IPS-15b (cell line): ENCODE data around the gene FAM181A.

Experiments
- H3K27me3 ChIP-seq: one replicate; pipeline ENCODE4 v1.6.1; 2013; ENCODE audit warnings: low read length; ENCODE audit not compliant: control insufficient read depth, insufficient read depth
- H3K36me3 ChIP-seq: one replicate; pipeline ENCODE4 v1.6.1; 2013; ENCODE audit warnings: low read length; ENCODE audit not compliant: control insufficient read depth, insufficient read depth
- H3K4me1 ChIP-seq: one replicate; pipeline ENCODE4 v1.6.1; 2013; ENCODE audit warnings: mild to moderate bottlenecking, low read length; ENCODE audit not compliant: control insufficient read depth, insufficient read depth
- H3K4me3 ChIP-seq: one replicate; pipeline ENCODE4 v1.5.1; 2013; ENCODE audit warnings: low read depth, low read length
- H3K9ac ChIP-seq: one replicate; pipeline ENCODE4 v1.6.1; 2013; ENCODE audit warnings: low read depth, mild to moderate bottlenecking, low read length
- H3K9me3 ChIP-seq: one replicate; pipeline ENCODE4 v1.6.1; 2013; ENCODE audit warnings: mild to moderate bottlenecking, low read length; ENCODE audit not compliant: control insufficient read depth, insufficient read depth

FAM181A gene

DNA sequence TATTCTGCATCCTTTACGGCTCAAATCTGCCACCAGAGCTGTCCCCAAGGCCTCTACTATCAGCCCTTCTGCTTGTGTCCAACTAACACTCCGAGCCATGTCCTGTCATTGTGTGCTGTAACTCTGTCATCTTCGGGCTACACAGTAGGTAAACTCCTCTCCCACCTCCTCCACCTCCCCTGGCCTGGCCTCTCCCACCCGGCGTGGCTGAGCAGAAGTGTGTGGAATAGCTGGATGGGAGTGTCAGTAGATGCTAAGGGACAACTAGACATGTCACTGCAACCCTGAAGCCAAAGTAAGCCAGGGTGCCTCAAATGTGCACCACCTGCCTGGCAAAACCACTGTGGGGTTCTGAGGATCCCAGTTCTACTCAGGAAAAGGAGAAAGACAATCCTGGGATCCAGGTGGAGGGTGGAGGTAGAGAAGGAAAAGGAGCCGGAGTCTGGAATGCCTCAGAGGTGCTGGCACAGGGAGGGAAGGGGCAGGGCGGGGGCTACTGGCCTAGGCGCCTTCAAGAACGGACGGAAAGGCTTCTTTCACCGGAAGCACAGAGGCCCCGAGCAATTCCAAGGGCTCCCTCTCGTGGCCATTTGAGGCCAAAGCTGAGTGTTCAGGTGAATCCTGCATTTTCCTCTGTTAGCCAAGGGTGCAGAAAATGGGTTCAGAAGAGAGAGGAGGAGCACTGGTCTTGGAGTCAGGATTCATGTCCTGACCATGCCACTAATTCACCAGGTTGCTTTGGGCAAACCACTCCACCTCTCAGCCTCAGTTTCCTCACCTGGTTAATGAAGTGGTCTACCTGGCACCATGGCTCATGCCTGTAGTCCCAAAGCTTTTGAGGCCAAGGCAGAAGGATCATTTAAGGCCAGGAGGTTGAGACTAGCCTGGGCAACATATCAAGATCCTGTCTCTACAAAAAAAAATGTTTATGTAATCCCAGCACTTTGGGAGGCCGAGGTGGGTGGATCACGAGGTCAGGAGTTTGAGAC, 20.5 kb upstream of the FAM181A start:
- Histone ChIP-seq H3K27me3 (no peaks in the 10 kb centered on the region), H3K4me1 (no peaks in the 10 kb centered on the region), H3K9ac (no peak overlapping the region), H3K4me3 (no peak overlapping the region), H3K36me3 (no peaks in the 10 kb centered on the region), H3K9me3 (no peaks in the 10 kb centered on the region)

DNA sequence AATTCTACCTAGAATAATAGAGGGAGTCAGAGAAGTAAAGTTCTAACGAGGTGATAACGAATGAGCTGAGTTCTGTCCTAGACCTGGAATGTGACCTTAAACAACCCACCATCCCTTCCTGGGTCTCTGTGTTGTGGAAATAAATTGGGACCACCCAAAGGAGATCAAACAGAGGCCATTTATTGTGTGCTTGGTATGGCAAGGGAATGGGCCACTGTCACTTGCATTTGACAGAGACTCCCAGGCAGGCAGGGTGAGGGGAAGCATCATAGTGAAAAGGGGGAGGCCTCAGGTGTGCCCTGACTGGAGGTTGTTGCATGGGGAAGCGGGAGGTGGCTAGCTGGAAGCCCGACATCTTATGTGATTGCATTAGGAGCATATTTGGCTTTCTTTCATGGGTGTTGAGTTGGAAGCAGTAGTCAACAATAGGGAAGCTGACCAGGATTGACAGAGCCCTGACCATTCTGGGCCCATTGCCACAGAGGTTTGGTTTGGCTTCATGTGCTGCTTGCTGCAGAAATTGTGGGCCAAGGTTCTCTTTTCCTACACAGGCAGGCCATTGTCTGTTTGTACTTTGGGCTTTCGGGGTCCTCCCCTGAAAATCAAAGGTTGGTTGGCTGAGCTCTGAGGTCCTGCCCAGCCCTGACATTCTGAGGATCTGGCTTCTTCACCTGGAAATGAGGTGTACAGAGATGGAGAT, 17.6 kb upstream of the FAM181A start:
- no peak overlapping the region for H3K4me3 ChIP-seq
- no peaks in the 10 kb centered on the region for H3K27me3 ChIP-seq
- H3K4me1 ChIP-seq = no peaks in the 10 kb centered on the region
- H3K9me3 ChIP-seq = no peaks in the 10 kb centered on the region
- no peak overlapping the region for H3K9ac ChIP-seq
- no peaks in the 10 kb centered on the region for H3K36me3 ChIP-seq

DNA sequence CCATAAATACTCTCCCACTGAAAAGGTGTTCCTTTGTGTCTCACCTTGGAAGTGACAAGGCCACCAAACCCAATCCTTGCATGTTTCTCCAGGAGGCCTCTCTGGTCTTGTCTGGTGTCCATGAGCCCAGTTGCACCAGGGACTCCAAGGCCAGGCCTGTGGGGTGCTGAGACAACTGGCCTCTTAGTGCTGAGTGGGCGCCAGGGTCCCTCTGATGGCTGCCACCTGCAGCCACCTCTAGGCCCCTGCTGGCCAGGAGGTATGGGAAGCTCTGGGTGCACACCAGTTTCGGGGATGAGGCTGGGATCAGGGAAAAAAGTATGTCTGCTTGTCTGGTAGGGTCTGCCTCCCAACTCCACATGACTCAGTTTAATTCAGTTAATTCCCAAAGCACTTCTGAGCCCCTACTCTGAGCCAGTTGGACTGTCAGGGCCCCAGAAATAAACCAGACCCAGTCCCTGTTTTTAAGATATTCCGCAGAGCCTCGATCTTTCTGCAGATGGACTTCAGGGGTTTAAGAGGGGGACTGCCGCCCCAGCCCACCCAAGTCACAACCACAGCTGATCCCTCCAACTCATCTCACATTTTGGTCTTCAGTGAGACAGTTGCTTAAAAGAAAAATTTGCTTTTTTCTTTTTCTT, 15.0 kb upstream of the FAM181A start:
- Histone ChIP-seq H3K4me1 (no peaks in the 10 kb centered on the region), H3K36me3 (no peaks in the 10 kb centered on the region), H3K4me3 (no peak overlapping the region), H3K9ac (no peak overlapping the region), H3K9me3 (no peaks in the 10 kb centered on the region), H3K27me3 (no peaks in the 10 kb centered on the region)

DNA sequence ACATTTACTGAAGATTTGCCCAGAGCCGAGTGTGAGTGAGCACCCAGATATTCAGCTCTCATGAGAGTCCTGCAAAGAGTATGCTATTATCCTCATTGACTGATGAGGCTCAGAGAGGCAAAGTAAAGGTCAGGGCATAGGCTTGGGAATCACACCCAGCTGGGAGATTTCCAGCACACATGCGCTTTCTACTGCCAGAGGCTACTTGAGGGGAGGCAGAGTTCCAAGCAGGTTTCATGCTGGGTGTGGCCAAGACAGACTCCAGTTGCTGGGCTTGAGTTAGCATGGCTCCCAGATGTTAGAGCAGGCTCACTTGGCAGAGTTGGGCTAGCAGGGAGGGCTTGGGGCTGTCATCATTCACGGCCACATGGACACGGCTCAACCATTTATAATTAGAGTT, 14.4 kb upstream of the FAM181A start:
- Histone ChIP-seq H3K9me3 (no peaks in the 10 kb centered on the region), H3K4me1 (no peaks in the 10 kb centered on the region), H3K27me3 (no peaks in the 10 kb centered on the region)

DNA sequence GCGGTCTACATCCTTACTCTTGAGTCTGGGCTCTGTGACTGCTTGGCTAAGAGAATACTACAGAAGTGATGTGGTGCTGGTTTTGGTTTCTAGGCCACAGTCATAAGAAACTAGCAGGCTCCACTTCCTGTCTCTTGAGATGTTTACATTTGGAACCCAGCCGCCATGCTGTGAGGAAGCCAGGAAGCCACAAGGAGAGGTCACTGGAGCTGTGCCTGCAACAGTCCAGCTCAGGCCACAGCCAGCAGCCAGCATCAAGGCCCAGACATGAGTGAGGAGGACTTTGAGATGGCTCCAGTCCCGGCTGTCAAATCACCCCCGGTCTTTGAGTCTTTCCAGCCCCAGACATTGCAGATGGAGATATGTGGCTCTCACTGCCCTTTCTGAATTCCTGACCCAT, 12.9 kb upstream of the FAM181A start:
- no peaks in the 10 kb centered on the region for H3K27me3 ChIP-seq
- H3K4me1 ChIP-seq = no peaks in the 10 kb centered on the region
- H3K9me3 ChIP-seq = no peaks in the 10 kb centered on the region
- no peak overlapping the region for H3K4me3 ChIP-seq
- H3K36me3 ChIP-seq = no peaks in the 10 kb centered on the region
- H3K9ac ChIP-seq = no peak overlapping the region

More for the DNA sequence above, 14.4 kb upstream of the FAM181A start:
- no peaks in the 10 kb centered on the region for H3K36me3 ChIP-seq
- H3K9ac ChIP-seq = no peak overlapping the region
- no peak overlapping the region for H3K4me3 ChIP-seq

DNA sequence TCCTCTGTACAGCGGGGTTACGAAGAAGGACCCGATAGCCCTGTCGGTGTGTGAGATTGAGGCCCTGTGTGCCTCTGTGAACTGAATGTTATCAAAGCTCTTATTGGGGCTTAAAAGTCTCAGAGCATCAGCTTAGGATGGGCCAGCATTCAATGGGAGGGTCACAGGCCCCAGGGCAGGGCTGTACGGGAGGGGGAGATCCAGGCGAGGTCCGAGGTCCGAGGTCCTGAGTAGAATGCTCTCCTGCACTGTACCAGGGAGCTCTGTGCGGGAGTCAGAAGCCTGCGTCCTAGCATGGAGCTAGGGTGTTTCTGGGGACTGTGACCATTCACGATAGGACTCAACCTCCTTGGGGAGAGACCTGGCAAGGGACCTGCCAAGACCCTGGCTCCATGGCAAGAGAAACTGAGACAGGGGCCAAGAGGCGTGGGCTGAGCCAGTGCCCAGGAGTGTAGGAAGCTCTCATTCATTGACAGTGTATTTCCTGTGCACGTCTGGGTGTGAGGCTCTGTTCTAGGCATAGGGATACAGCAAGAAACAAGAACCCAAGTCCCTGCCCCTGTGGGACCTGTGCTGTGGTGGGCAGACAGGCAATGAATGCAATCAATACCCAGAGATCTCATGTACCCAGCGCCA, 12.0 kb upstream of the FAM181A start:
- Histone ChIP-seq H3K9ac (no peak overlapping the region), H3K27me3 (no peaks in the 10 kb centered on the region), H3K9me3 (no peaks in the 10 kb centered on the region), H3K4me1 (no peaks in the 10 kb centered on the region), H3K4me3 (no peak overlapping the region), H3K36me3 (no peaks in the 10 kb centered on the region)

DNA sequence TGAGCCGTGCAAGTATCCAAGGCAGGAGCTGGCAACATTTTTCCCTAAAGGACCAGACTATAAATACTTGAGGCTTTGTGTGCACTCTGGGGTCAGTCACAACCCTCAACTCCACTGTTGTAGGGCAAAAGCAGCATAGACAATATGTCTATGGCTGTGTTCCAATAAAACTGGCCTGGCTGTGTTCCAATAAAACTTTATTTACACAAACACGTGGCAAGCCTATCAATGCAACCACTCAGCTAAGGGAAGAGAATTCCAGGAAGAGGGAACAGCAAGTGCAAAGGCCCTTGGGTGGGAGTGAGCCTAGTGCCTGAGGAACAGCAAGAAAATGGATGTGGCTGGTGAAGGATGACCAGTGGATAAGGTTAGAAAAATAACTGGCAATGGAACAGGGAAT, 11.3 kb upstream of the FAM181A start:
- Histone ChIP-seq H3K4me1 (no peaks in the 10 kb centered on the region), H3K36me3 (no peaks in the 10 kb centered on the region), H3K9me3 (no peaks in the 10 kb centered on the region), H3K27me3 (no peaks in the 10 kb centered on the region), H3K9ac (no peak overlapping the region), H3K4me3 (no peak overlapping the region)

DNA sequence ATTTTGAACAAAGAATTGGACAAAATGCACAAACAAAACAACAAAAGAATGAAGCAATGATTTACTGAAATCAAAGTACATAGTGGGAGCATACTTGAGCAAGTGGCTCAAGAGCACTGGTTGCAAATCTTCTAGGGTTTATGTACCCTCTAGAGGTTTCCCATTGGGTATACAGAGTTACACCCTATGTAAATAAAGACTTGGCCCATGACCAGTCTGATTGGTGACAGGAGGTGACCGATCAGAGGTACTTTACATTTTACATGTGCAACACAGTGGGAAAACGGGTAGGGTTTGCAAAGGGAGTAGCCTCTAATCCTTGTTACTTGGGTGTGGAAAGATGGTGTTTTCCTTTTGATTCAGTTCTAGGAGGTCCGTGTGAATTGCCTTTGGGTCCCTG, 10.6 kb upstream of the FAM181A start:
- Histone ChIP-seq H3K9ac (no peak overlapping the region), H3K36me3 (no peaks in the 10 kb centered on the region), H3K27me3 (no peaks in the 10 kb centered on the region), H3K4me1 (no peaks in the 10 kb centered on the region), H3K9me3 (no peaks in the 10 kb centered on the region), H3K4me3 (no peak overlapping the region)

DNA sequence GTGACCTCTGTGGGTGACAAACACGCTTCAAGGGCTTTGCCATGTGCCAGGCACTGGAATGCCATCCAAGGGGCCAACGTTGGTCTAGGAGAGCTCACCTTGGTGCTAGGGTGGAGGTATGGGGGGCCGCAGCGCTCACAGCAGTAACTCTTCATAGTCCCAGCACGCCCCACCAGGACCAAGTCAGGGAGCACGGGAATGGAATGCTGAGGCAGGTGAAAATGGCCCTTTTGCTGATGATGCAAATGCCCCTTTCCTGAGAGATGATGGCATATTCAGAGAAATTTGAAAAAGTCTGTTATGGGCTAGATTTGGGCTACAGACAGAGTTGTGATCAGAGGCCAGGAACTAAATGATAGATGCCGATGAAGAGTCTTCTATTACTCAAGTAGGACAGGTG, 10.0 kb upstream of the FAM181A start:
- H3K4me3 ChIP-seq = no peak overlapping the region
- H3K27me3 ChIP-seq = no peaks in the 10 kb centered on the region
- no peaks in the 10 kb centered on the region for H3K9me3 ChIP-seq
- no peaks in the 10 kb centered on the region for H3K36me3 ChIP-seq
- no peaks in the 10 kb centered on the region for H3K4me1 ChIP-seq
- no peak overlapping the region for H3K9ac ChIP-seq

DNA sequence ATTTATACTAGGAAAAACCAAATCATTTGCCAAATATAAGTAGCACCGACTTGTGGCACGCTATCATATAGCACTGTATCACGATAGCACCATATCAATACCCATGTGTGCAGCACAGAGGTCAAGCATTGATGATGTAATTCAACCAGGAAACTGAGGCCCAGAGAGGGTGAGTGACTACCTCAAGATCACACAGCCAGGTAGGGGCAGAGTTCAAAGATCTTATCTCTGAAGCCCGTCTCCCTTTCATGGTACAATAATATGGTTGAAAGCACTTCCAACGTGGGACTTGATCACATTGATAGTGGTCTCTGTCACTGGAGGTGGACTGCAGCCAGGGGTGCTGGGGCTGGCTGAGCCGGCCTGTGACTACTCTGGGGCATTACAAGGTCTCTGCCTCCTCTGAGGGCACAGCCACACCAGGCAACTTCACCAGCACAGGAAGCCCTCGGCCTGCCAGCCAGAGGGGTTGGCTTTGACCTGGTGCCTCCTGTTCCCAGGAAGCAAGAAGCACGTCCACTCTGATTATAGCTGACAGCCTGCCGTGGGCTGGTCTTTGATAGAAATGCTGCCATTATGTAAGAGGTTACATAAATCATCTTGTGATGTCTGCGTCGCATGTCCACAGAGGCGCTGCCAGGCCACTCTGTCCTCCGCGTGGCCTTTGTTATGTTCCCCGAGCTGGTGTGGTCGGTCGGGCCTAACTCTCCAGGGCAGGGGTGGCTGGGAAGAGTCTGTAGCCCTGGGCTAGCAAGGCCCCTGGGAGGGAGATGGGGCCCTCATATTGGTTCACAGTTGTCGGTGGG, 5.9 kb upstream of the FAM181A start:
- no peaks in the 10 kb centered on the region for H3K4me1 ChIP-seq
- no peaks in the 10 kb centered on the region for H3K27me3 ChIP-seq
- no peaks in the 10 kb centered on the region for H3K9me3 ChIP-seq
- no peak overlapping the region for H3K9ac ChIP-seq
- H3K4me3 ChIP-seq = no peak overlapping the region
- no peaks in the 10 kb centered on the region for H3K36me3 ChIP-seq

DNA sequence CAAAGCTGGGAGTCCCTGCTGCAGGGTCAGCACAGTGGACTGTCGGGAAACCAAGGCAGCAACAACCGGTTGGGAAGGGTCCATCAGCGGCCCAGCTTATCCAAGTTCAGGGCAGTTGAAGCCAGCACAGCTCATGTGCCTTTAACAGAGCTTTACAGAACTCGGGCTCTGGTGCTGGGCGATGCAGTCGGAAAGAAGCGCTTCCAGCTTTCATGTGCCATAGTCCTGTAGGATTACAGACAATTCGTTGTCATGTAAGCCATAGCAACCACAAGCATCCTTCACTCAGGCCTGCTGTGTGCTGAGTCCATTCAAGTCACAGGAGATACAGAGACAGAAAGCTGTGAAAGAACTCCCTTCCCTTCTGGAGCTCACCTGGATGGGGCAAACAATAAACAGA, 3.5 kb upstream of the FAM181A start:
- Histone ChIP-seq H3K27me3 (no peaks in the 10 kb centered on the region), H3K9ac (no peak overlapping the region), H3K9me3 (no peaks in the 10 kb centered on the region), H3K4me3 (no peak overlapping the region), H3K4me1 (no peaks in the 10 kb centered on the region), H3K36me3 (no peaks in the 10 kb centered on the region)
